ENCODE measurements around the gene RIOK2.
"Not testable (repeated sequence)": the region's sequence is repeated elsewhere in the genome, so short reads cannot be mapped to it uniquely, and the experiment has no call there.

Gene RIOK2

DNA sequence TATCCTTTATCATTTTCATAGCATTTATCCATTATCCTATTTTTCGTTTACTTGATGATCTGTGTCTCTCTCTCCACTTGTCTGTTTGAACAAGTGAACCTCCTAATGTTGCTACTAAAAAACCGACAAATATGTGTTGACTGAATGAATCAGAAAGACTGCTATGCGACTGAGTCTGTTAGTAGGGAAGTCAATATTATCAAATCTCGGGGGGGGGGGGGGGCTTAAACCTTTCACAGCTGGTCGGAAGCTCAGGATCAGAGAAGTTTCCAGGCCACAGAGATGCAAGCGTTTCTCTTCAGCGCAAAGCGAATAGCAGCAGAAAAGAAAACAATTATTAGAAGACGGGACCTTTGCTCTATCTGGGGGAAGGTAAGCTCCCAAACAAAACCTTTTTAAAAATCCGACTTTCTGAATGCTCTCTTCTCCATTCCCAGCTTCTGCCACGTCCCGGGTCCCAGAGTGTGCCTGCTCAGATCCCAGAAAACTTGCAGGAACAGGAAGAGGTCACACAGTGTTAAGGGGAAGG is 412 bp downstream of the RIOK2 start:
- peaks cover 15% of the 10 kb centered on the region for H3K79me1 ChIP-seq (replicated peaks; ENCODE audit: low read length, poor library complexity, severe bottlenecking)
- H2AFZ ChIP-seq (ENCODE audit: low read depth, low read length): peak overlapping the region; percentile 77
- no peak for DNase-seq
- H4K8ac ChIP-seq (ENCODE audit: low read length): peak overlapping the region; percentile 94
- peak overlapping the region; percentile 97 for H3K9ac ChIP-seq (ENCODE audit: low read length)
- peaks cover 5 to 30% of the 10 kb centered on the region in 2 experiments for H3K36me3 ChIP-seq (ENCODE audit: control insufficient read depth in 1 of 2, insufficient read depth in 2 of 2, low read depth in 1 of 2, low read length in 2 of 2)
- WGBS: 0% methylated on average over 9 of the region's 12 CpGs
- peak overlapping the region; percentile 68 for H2BK120ac ChIP-seq (ENCODE audit: low read depth, low read length)
- H3K27ac ChIP-seq (ENCODE audit: low read length, poor library complexity, severe bottlenecking): peak overlapping the region; percentile 99
- peak overlapping the region in 1 of 2 experiments; percentile 89 for H3K23ac ChIP-seq (ENCODE audit: low read length in 2 of 2)
- H2BK15ac ChIP-seq (ENCODE audit: low read depth, poor library complexity, severe bottlenecking): peak overlapping the region; percentile 12
- H3K14ac ChIP-seq (ENCODE audit: low read length in 2 of 2): peak overlapping the region; percentile 80 to 84
- peak overlapping the region; percentile 88 to 91 for H3K4me3 ChIP-seq (ENCODE audit: insufficient read depth in 1 of 2, low read depth in 1 of 2, low read length in 2 of 2)
- H3K9me3 ChIP-seq (ENCODE audit: control insufficient read depth, low read length): no peaks in the 10 kb centered on the region
- peak overlapping the region; percentile 78 for H2BK5ac ChIP-seq (ENCODE audit: low read depth, low read length, poor library complexity, severe bottlenecking)
- peak overlapping the region; percentile 64 to 97 for H3K18ac ChIP-seq (ENCODE audit: low read depth in 1 of 2, low read length in 2 of 2)
- H3K27me3 ChIP-seq (ENCODE audit: control insufficient read depth in 1 of 2, insufficient read depth in 1 of 2, low read length in 2 of 2): no peaks in the 10 kb centered on the region
- no peak overlapping the region for H2AK5ac ChIP-seq (ENCODE audit: low read length, severe bottlenecking)
- H3K4me2 ChIP-seq (ENCODE audit: low read length, poor library complexity, severe bottlenecking): peak overlapping the region; percentile 79
- peak overlapping the region; percentile 85 for H4K91ac ChIP-seq (ENCODE audit: low read length)
- peaks cover 3% of the 10 kb centered on the region for H3K4me1 ChIP-seq (ENCODE audit: control insufficient read depth, insufficient read depth, low read depth, low read length)
- peak overlapping the region in 1 of 2 experiments; percentile 89 for H3K4ac ChIP-seq (ENCODE audit: low read depth in 1 of 2, low read length in 2 of 2)
- peak overlapping the region in 1 of 2 experiments; percentile 52 for H2BK12ac ChIP-seq (ENCODE audit: low read length in 2 of 2)

DNA sequence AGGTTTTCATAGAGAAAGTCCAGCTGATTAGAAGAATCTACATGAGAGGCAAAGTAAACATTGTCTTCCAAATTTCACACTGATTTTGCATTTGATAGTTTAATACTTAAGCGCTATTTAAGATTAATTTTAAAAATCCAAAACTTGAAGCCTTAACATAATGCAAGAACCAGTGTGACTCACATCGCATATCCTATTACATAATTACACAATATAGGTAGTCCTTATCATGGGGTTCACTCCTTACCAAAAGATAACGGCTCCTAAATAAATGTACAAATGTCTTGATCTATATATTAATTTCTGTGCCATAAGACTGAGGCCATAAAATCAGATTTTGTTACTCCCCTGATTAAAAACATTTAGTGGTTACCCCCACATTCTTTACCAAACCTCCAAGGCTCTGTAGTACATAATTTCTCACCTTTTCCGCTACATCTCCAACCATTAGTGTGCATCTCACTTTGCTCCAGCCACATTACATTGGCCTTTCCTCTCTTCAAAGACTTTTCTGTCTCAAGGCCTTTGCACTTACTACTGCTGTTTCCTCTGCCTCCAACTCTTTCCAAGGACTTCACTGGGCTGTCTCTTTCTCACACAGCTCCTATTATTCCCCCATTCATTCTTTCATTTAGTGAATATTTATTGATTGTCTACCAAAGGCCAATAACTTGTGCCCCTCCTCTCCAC is 1.0 kb downstream of the RIOK2 start:
- Histone ChIP-seq H3K9ac (ENCODE audit: low read length) (peak overlapping the region; percentile 97), H2BK15ac (ENCODE audit: low read depth, poor library complexity, severe bottlenecking) (no peak overlapping the region), H2AK5ac (ENCODE audit: low read length, severe bottlenecking) (no peak overlapping the region), H3K36me3 (ENCODE audit: control insufficient read depth in 1 of 2, insufficient read depth in 2 of 2, low read depth in 1 of 2, low read length in 2 of 2) (peaks cover 5 to 34% of the 10 kb centered on the region in 2 experiments), H4K91ac (ENCODE audit: low read length) (no peak overlapping the region), H2AFZ (ENCODE audit: low read depth, low read length) (no peak overlapping the region), H3K4me1 (ENCODE audit: control insufficient read depth, insufficient read depth, low read depth, low read length) (peaks cover 3% of the 10 kb centered on the region), H3K9me3 (ENCODE audit: control insufficient read depth, low read length) (no peaks in the 10 kb centered on the region), H4K8ac (ENCODE audit: low read length) (no peak overlapping the region), H3K4ac (ENCODE audit: low read depth in 1 of 2, low read length in 2 of 2) (no peak overlapping the region), H3K18ac (ENCODE audit: low read depth in 1 of 2, low read length in 2 of 2) (no peak overlapping the region), H3K4me2 (ENCODE audit: low read length, poor library complexity, severe bottlenecking) (peak overlapping the region; percentile 79), H3K23ac (ENCODE audit: low read length in 2 of 2) (no peak overlapping the region), H3K27ac (ENCODE audit: low read length, poor library complexity, severe bottlenecking) (no peak overlapping the region), H2BK5ac (ENCODE audit: low read depth, low read length, poor library complexity, severe bottlenecking) (no peak overlapping the region), H3K4me3 (ENCODE audit: insufficient read depth in 1 of 2, low read depth in 1 of 2, low read length in 2 of 2) (peak overlapping the region in 1 of 2 experiments; percentile 88), H3K14ac (ENCODE audit: low read length in 2 of 2) (peak overlapping the region in 1 of 2 experiments; percentile 80), H2BK12ac (ENCODE audit: low read length in 2 of 2) (no peak overlapping the region), H3K27me3 (ENCODE audit: control insufficient read depth in 1 of 2, insufficient read depth in 1 of 2, low read length in 2 of 2) (no peaks in the 10 kb centered on the region), H3K79me1 (replicated peaks; ENCODE audit: low read length, poor library complexity, severe bottlenecking) (peaks cover 15% of the 10 kb centered on the region), H2BK120ac (ENCODE audit: low read depth, low read length) (no peak overlapping the region)
- peak; percentile 28 for DNase-seq
- 96% methylated on average over 4 of the region's 4 CpGs for WGBS

DNA sequence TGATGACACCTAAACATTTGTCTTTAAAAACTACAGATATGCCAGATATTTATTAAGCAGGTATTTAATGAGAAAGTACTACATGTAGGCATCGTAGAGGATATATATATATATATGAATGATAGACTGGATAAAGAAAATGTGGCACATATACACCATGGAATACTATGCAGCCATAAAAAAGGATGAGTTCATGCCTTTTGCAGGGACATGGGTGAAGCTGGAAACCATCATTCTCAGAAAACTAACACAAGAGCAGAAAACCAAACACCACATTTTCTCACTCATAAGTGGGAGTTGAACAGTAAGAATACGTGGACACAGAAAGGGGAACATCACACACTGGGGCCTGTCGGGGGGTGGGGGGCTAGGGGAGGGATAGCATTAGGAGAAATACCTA is 3.6 kb downstream of the RIOK2 start:
- not testable (repeated sequence) for H3K14ac ChIP-seq (ENCODE audit: low read length in 2 of 2); H3K27me3 ChIP-seq (ENCODE audit: control insufficient read depth in 1 of 2, insufficient read depth in 1 of 2, low read length in 2 of 2); H2BK5ac ChIP-seq (ENCODE audit: low read depth, low read length, poor library complexity, severe bottlenecking); H2BK15ac ChIP-seq (ENCODE audit: low read depth, poor library complexity, severe bottlenecking); H4K8ac ChIP-seq (ENCODE audit: low read length); H3K9ac ChIP-seq (ENCODE audit: low read length); DNase-seq; H3K18ac ChIP-seq (ENCODE audit: low read depth in 1 of 2, low read length in 2 of 2); H3K23ac ChIP-seq (ENCODE audit: low read length in 2 of 2); H3K4ac ChIP-seq (ENCODE audit: low read depth in 1 of 2, low read length in 2 of 2); H2BK120ac ChIP-seq (ENCODE audit: low read depth, low read length); H3K27ac ChIP-seq (ENCODE audit: low read length, poor library complexity, severe bottlenecking); H3K4me2 ChIP-seq (ENCODE audit: low read length, poor library complexity, severe bottlenecking); H2BK12ac ChIP-seq (ENCODE audit: low read length in 2 of 2); H2AK5ac ChIP-seq (ENCODE audit: low read length, severe bottlenecking); H2AFZ ChIP-seq (ENCODE audit: low read depth, low read length); H3K9me3 ChIP-seq (ENCODE audit: control insufficient read depth, low read length); H3K4me1 ChIP-seq (ENCODE audit: control insufficient read depth, insufficient read depth, low read depth, low read length); H3K4me3 ChIP-seq (ENCODE audit: insufficient read depth in 1 of 2, low read depth in 1 of 2, low read length in 2 of 2); H4K91ac ChIP-seq (ENCODE audit: low read length)
- Histone ChIP-seq H3K36me3 (ENCODE audit: control insufficient read depth in 1 of 2, insufficient read depth in 2 of 2, low read depth in 1 of 2, low read length in 2 of 2) (peaks cover 12 to 56% of the 10 kb centered on the region in 2 experiments), H3K79me1 (replicated peaks; ENCODE audit: low read length, poor library complexity, severe bottlenecking) (peaks cover 19% of the 10 kb centered on the region)
- WGBS: 83% methylated on average over 1 of the region's 3 CpGs

DNA sequence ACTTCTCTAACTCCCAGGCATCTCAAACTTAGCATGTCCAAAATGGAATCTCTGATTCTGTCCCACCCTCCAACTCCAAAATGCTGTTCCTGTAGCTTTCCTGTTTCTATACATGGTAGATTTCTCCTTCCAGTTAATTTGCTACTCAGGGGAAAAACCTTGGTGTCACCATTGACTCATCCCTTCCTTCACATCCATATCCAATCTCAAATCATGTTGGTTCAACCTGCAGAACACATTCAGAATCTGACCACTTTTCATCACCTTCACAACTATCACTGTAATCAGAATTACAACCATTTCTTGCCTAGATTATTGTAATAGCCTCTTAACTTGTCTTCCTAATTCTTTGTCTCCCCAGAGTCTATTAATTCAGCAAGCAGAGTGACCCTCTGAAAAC is 10.8 kb downstream of the RIOK2 start:
- no peak overlapping the region for H2AFZ ChIP-seq (ENCODE audit: low read depth, low read length)
- no peak overlapping the region for H3K14ac ChIP-seq (ENCODE audit: low read length in 2 of 2)
- DNase-seq: no peak
- H3K27me3 ChIP-seq (ENCODE audit: control insufficient read depth in 1 of 2, insufficient read depth in 1 of 2, low read length in 2 of 2): no peaks in the 10 kb centered on the region
- H3K18ac ChIP-seq (ENCODE audit: low read depth in 1 of 2, low read length in 2 of 2): no peak overlapping the region
- H3K79me1 ChIP-seq (replicated peaks; ENCODE audit: low read length, poor library complexity, severe bottlenecking): peaks cover 7% of the 10 kb centered on the region
- no peak overlapping the region for H3K9ac ChIP-seq (ENCODE audit: low read length)
- H4K91ac ChIP-seq (ENCODE audit: low read length): no peak overlapping the region
- H3K4me2 ChIP-seq (ENCODE audit: low read length, poor library complexity, severe bottlenecking): no peak overlapping the region
- H2BK15ac ChIP-seq (ENCODE audit: low read depth, poor library complexity, severe bottlenecking): no peak overlapping the region
- H2BK120ac ChIP-seq (ENCODE audit: low read depth, low read length): no peak overlapping the region
- H3K36me3 ChIP-seq (ENCODE audit: control insufficient read depth in 1 of 2, insufficient read depth in 2 of 2, low read depth in 1 of 2, low read length in 2 of 2): peaks cover 12 to 98% of the 10 kb centered on the region in 2 experiments
- no peak overlapping the region for H3K4ac ChIP-seq (ENCODE audit: low read depth in 1 of 2, low read length in 2 of 2)
- no peak overlapping the region for H3K23ac ChIP-seq (ENCODE audit: low read length in 2 of 2)
- no peak overlapping the region for H3K4me3 ChIP-seq (ENCODE audit: insufficient read depth in 1 of 2, low read depth in 1 of 2, low read length in 2 of 2)
- no peaks in the 10 kb centered on the region for H3K9me3 ChIP-seq (ENCODE audit: control insufficient read depth, low read length)
- H4K8ac ChIP-seq (ENCODE audit: low read length): no peak overlapping the region
- no peak overlapping the region for H2AK5ac ChIP-seq (ENCODE audit: low read length, severe bottlenecking)
- no peaks in the 10 kb centered on the region for H3K4me1 ChIP-seq (ENCODE audit: control insufficient read depth, insufficient read depth, low read depth, low read length)
- H2BK12ac ChIP-seq (ENCODE audit: low read length in 2 of 2): no peak overlapping the region
- no peak overlapping the region for H3K27ac ChIP-seq (ENCODE audit: low read length, poor library complexity, severe bottlenecking)
- no peak overlapping the region for H2BK5ac ChIP-seq (ENCODE audit: low read depth, low read length, poor library complexity, severe bottlenecking)

Measured in mesenchymal stem cell (in vitro differentiated cells and primary cell).